Aorta (tissue), 5 donors: Measurements from ENCODE around the gene OR51F2. TPM values are rescaled to one million over a fixed set of nuclear protein-coding genes. Genes with fewer than 3 reads are reported as not detected.

Experiments
- ATAC-seq: fragments of 200-7000 bp; cut with Tn5 transposase; one replicate; pipeline ENCODE4 v1.9.1; 2022; ENCODE audit warnings: moderate library complexity; ENCODE audit not compliant: low FRiP score
- DNase-seq, 2 donors: peaks; one replicate each; pipeline ENCODE4 v3.0.0-alpha.2; 2020
- H3K27ac ChIP-seq, 2 donors: one replicate each; pipeline ENCODE4 v1.5.1; 2013; ENCODE audit warnings: low read length in 2 of 2, mild to moderate bottlenecking in 2 of 2, moderate library complexity in 2 of 2, control low read depth in 1 of 2, inconsistent platforms in 1 of 2, low read depth in 1 of 2
- H3K27me3 ChIP-seq, 2 donors: one replicate each; pipeline ENCODE4 v1.6.1; 2013; ENCODE audit warnings: control low read depth in 1 of 2, low read length in 1 of 2, mild to moderate bottlenecking in 1 of 2, moderate library complexity in 1 of 2; ENCODE audit not compliant: insufficient read depth in 2 of 2, control insufficient read depth in 1 of 2
- H3K36me3 ChIP-seq, 2 donors: one replicate each; pipeline ENCODE4 v1.6.1; 2013; ENCODE audit warnings: control low read depth in 1 of 2, low read length in 1 of 2, mild to moderate bottlenecking in 1 of 2; ENCODE audit not compliant: insufficient read depth in 2 of 2, control insufficient read depth in 1 of 2
- H3K4me1 ChIP-seq, 2 donors: one replicate each; pipeline ENCODE4 v1.6.1; 2013; ENCODE audit warnings: low read length in 2 of 2, control low read depth in 1 of 2, mild to moderate bottlenecking in 1 of 2, moderate library complexity in 1 of 2; ENCODE audit not compliant: insufficient read depth in 2 of 2, control insufficient read depth in 1 of 2
- H3K4me3 ChIP-seq, 2 donors: one replicate each; pipeline ENCODE4 v1.5.1; 2013; ENCODE audit warnings: low read length in 2 of 2, control low read depth in 1 of 2, mild to moderate bottlenecking in 1 of 2
- H3K9me3 ChIP-seq: one replicate; pipeline ENCODE4 v1.6.1; 2013; ENCODE audit warnings: mild to moderate bottlenecking, low read length; ENCODE audit not compliant: control insufficient read depth
- WGBS, 2 donors: extraction: QIAGEN DNeasy Blood & Tissue Kit; methylation state at CpG; one replicate each; pipeline ENCODE4 v1.1.7; 2013; 5-methylcytosine and 5-hydroxymethylcytosine counted together
- intact Hi-C, 2 donors: fragments of 100-400 bp; cut with DNase I; formaldehyde crosslinking; loops; one replicate each; pipeline versions ENCODE4 v1.14.2 to v1.15.0; 2022
- polyA plus RNA-seq, 2 donors: library from polyadenylated mRNA; stranded (reverse); fragments of 200-250 nt; gene quantifications; one replicate each; pipeline ENCODE4 v1.2.3, GENCODE V29; 2013
- total RNA-seq, 2 donors: library from RNA; stranded (reverse); fragmentation: NEBNext Ultra II Directional; extraction: Animal tissue kit (Norgen Biotek cat#: 25700); gene quantifications; one replicate each; pipeline ENCODE4 v1.2.1, GENCODE V29; 2021
- donor health status: healthy with polysubstance abuse.
- donor health status: Bipolar disorder and iron deficiency.
- donor health status: DM: no; HTN: no; CAD: no.
- donor health status: DM: no; HTN: no; CAD: no.
- donor health status: DM: yes; HTN: yes; CAD: no.

The OR51F2 gene
- total and polyA plus RNA-seq, 4 donors: 0.50 TPM; not detected in 3

- 55 to 62% methylated on average over 4 of the region's 4 CpGs for WGBS, 2 donors
- intact Hi-C loops: no loop called here
- Histone ChIP-seq H3K27ac (no peak overlapping the region), H3K27me3 (no peaks in the 10 kb centered on the region), H3K4me3 (no peak overlapping the region), H3K36me3 (no peaks in the 10 kb centered on the region), H3K9me3 (no peaks in the 10 kb centered on the region), H3K4me1 (no peaks in the 10 kb centered on the region)
- no peak for ATAC-seq
- DNase-seq: no peak
Measured at GRCh38 chr11:4863876-4864275, 42.8 kb downstream of the OR51F2 start.

DNA sequence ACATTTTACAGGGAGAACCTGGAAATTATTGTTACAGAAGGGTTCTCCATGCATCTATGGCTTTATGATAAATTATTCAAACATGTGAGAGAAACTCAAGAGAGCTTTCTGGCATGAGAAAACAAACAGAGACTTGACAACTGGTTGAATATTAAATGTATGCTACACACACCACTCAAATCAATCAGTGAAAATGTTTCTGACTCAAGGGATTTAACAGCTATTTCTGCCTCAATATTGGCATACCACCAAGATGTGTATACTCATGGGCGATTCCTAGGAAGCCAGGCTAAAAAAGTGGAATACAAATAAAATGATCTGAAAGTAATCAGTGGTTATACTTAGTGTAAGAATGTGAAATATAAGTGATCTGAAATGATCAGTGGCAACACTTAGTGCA is 44.7 kb downstream of the OR51F2 start:
- H3K36me3 ChIP-seq: no peaks in the 10 kb centered on the region
- no peaks in the 10 kb centered on the region for H3K27me3 ChIP-seq
- intact Hi-C loops: no loop called here
- WGBS, 2 donors: 4 to 5% methylated on average over 1 of the region's 1 CpG
- no peaks in the 10 kb centered on the region for H3K9me3 ChIP-seq
- H3K4me3 ChIP-seq: no peak overlapping the region
- DNase-seq (no peak), ATAC-seq (no peak)
- no peak overlapping the region for H3K27ac ChIP-seq
- H3K4me1 ChIP-seq: no peaks in the 10 kb centered on the region

Other genes starting within 250 kb of the OR51F2 start
- gene OR52I2, start 239.6 kb upstream of the OR51F2 start, total RNA-seq: not detected
- gene OR52I2, start 239.6 kb upstream of the OR51F2 start, polyA plus RNA-seq: not detected
- not detected for gene OR52I1, start 227.3 kb upstream of the OR51F2 start, total RNA-seq
- gene OR52I1, start 227.3 kb upstream of the OR51F2 start, polyA plus RNA-seq: not detected
- gene TRIM68, start 213.1 kb upstream of the OR51F2 start, total RNA-seq: 10 to 100 TPM in 1 of 2 donors, 1 to 10 TPM in 1; 7.9 to 14.5 TPM
- gene TRIM68, start 213.1 kb upstream of the OR51F2 start, polyA plus RNA-seq: 1 to 10 TPM; 3.9 to 4.0 TPM
- gene OR51D1, start 183.8 kb upstream of the OR51F2 start, total RNA-seq: not detected
- not detected for gene OR51D1, start 183.8 kb upstream of the OR51F2 start, polyA plus RNA-seq
- gene OR51E1, start 177.3 kb upstream of the OR51F2 start, total RNA-seq: under 1 TPM; 0.54 to 0.78 TPM
- not detected for gene OR51E1, start 177.3 kb upstream of the OR51F2 start, polyA plus RNA-seq
- gene OR51E2, start 123.5 kb upstream of the OR51F2 start, total RNA-seq: 1 to 10 TPM in 1 of 2 donors, under 1 TPM in 1; 0.51 to 1.2 TPM
- gene OR51E2, start 123.5 kb upstream of the OR51F2 start, polyA plus RNA-seq: not detected
- gene MMP26, start 116.5 kb upstream of the OR51F2 start, total RNA-seq: not detected
- gene MMP26, start 116.5 kb upstream of the OR51F2 start, polyA plus RNA-seq: not detected
- not detected for gene OR51F1, start 51.4 kb upstream of the OR51F2 start, total RNA-seq
- gene OR51F1, start 51.4 kb upstream of the OR51F2 start, polyA plus RNA-seq: not detected
- gene OR52R1, start 16.9 kb upstream of the OR51F2 start, total RNA-seq: not detected
- not detected for gene OR52R1, start 16.9 kb upstream of the OR51F2 start, polyA plus RNA-seq
- not detected for gene OR51S1, start 27.9 kb downstream of the OR51F2 start, total RNA-seq
- not detected for gene OR51S1, start 27.9 kb downstream of the OR51F2 start, polyA plus RNA-seq
- not detected for gene OR51T1, start 60.6 kb downstream of the OR51F2 start, total RNA-seq
- gene OR51T1, start 60.6 kb downstream of the OR51F2 start, polyA plus RNA-seq: not detected
- gene OR51A7, start 82.5 kb downstream of the OR51F2 start, total RNA-seq: not detected
- not detected for gene OR51A7, start 82.5 kb downstream of the OR51F2 start, polyA plus RNA-seq
- gene OR51G2, start 98.0 kb downstream of the OR51F2 start, total RNA-seq: not detected
- not detected for gene OR51G2, start 98.0 kb downstream of the OR51F2 start, polyA plus RNA-seq
- not detected for gene OR51G1, start 103.0 kb downstream of the OR51F2 start, total RNA-seq
- gene OR51G1, start 103.0 kb downstream of the OR51F2 start, polyA plus RNA-seq: not detected
- gene OR51A4, start 126.3 kb downstream of the OR51F2 start, total RNA-seq: not detected
- not detected for gene OR51A4, start 126.3 kb downstream of the OR51F2 start, polyA plus RNA-seq
- not detected for gene OR51A2, start 134.4 kb downstream of the OR51F2 start, total RNA-seq
- gene OR51A2, start 134.4 kb downstream of the OR51F2 start, polyA plus RNA-seq: not detected
- gene OR51L1, start 173.5 kb downstream of the OR51F2 start, total RNA-seq: not detected
- gene OR51L1, start 173.5 kb downstream of the OR51F2 start, polyA plus RNA-seq: not detected
- gene OR52J3, start 225.2 kb downstream of the OR51F2 start, total RNA-seq: not detected
- not detected for gene OR52J3, start 225.2 kb downstream of the OR51F2 start, polyA plus RNA-seq
- gene OR52E2, start 238.3 kb downstream of the OR51F2 start, total RNA-seq: not detected
- gene OR52E2, start 238.3 kb downstream of the OR51F2 start, polyA plus RNA-seq: not detected
- gene OR52E1, start 248.3 kb downstream of the OR51F2 start, total RNA-seq: not detected
- not detected for gene OR52E1, start 248.3 kb downstream of the OR51F2 start, polyA plus RNA-seq